ENCODE results near the gene GUK1. TPM values are rescaled to one million over a fixed set of nuclear protein-coding genes. Genes with fewer than 3 reads are reported as not detected.
"Not testable (repeated sequence)": the region's sequence is repeated elsewhere in the genome, so short reads cannot be mapped to it uniquely, and the experiment has no call there.

The GUK1 gene
- total RNA-seq, 3 donors from 2014 or later: 219 to 248 (median 242) TPM

- ATAC-seq (peak; percentile 87 to 89), DNase-seq (peak; percentile 99)
- peaks cover 45% of the 10 kb centered on the region for H3K4me1 Mint-ChIP-seq (ENCODE audit: low read depth)
- H3K27me3 Mint-ChIP-seq (ENCODE audit: low read depth): no peaks in the 10 kb centered on the region
- peaks cover 3% of the 10 kb centered on the region for H3K36me3 Mint-ChIP-seq (ENCODE audit: insufficient read depth)
- no peaks in the 10 kb centered on the region for H3K9me3 Mint-ChIP-seq
- peak within 1 kb of the TSS; percentile 83 for H3K4me3 Mint-ChIP-seq
Observed at GRCh38 chr1:228165372-228166169, 25.5 kb downstream of the GUK1 start, which contains the start of gene IBA57. TSS of gene IBA57 (plus strand) at chr1:228165804. CDS start at chr1:228165817, 13 bp downstream.

GRCh38 chr1:228166170-228166936, 26.3 kb downstream of the GUK1 start:
- ATAC-seq (peak; percentile 3), DNase-seq (peak; percentile 46)
- Mint-ChIP-seq H3K9me3 (no peaks in the 10 kb centered on the region), H3K4me3 (peak overlapping the region; percentile 78), H3K4me1 (ENCODE audit: low read depth) (peaks cover 46% of the 10 kb centered on the region), H3K36me3 (ENCODE audit: insufficient read depth) (peaks cover 3% of the 10 kb centered on the region), H3K27me3 (ENCODE audit: low read depth) (no peaks in the 10 kb centered on the region)

GRCh38 chr1:228168563-228169270, 28.6 kb downstream of the GUK1 start:
- H3K4me1 Mint-ChIP-seq (ENCODE audit: low read depth): peaks cover 38% of the 10 kb centered on the region
- DNase-seq (no peak), ATAC-seq (no peak)
- no peaks in the 10 kb centered on the region for H3K9me3 Mint-ChIP-seq
- H3K4me3 Mint-ChIP-seq: peak overlapping the region; percentile 35
- no peaks in the 10 kb centered on the region for H3K27me3 Mint-ChIP-seq (ENCODE audit: low read depth)
- peaks cover 3% of the 10 kb centered on the region for H3K36me3 Mint-ChIP-seq (ENCODE audit: insufficient read depth)

GRCh38 chr1:228169345-228169744, 29.3 kb downstream of the GUK1 start:
- Mint-ChIP-seq H3K27me3 (ENCODE audit: low read depth) (no peaks in the 10 kb centered on the region), H3K4me1 (ENCODE audit: low read depth) (peaks cover 32% of the 10 kb centered on the region), H3K36me3 (ENCODE audit: insufficient read depth) (peaks cover 3% of the 10 kb centered on the region), H3K9me3 (no peaks in the 10 kb centered on the region), H3K4me3 (no peak overlapping the region)
- no peak for ATAC-seq
- DNase-seq: no peak

GRCh38 chr1:228170666-228171065, 30.6 kb downstream of the GUK1 start:
- no peaks in the 10 kb centered on the region for H3K9me3 Mint-ChIP-seq
- H3K4me1 Mint-ChIP-seq (ENCODE audit: low read depth): peaks cover 24% of the 10 kb centered on the region
- DNase-seq (no peak), ATAC-seq (no peak)
- H3K27me3 Mint-ChIP-seq (ENCODE audit: low read depth): no peaks in the 10 kb centered on the region
- peaks cover 3% of the 10 kb centered on the region for H3K36me3 Mint-ChIP-seq (ENCODE audit: insufficient read depth)
- H3K4me3 Mint-ChIP-seq: no peak overlapping the region

- no peak overlapping the region for H3K4me3 Mint-ChIP-seq
- H3K4me1 Mint-ChIP-seq (ENCODE audit: low read depth): peaks cover 24% of the 10 kb centered on the region
- ATAC-seq: no peak
- H3K9me3 Mint-ChIP-seq: no peaks in the 10 kb centered on the region
- peaks cover 3% of the 10 kb centered on the region for H3K36me3 Mint-ChIP-seq (ENCODE audit: insufficient read depth)
- no peak for DNase-seq
- no peaks in the 10 kb centered on the region for H3K27me3 Mint-ChIP-seq (ENCODE audit: low read depth)
Observed at GRCh38 chr1:228171221-228171891, 31.3 kb downstream of the GUK1 start.

- H3K4me3 Mint-ChIP-seq: no peak overlapping the region
- DNase-seq (no peak), ATAC-seq (no peak)
- no peaks in the 10 kb centered on the region for H3K27me3 Mint-ChIP-seq (ENCODE audit: low read depth)
- no peaks in the 10 kb centered on the region for H3K9me3 Mint-ChIP-seq
- H3K4me1 Mint-ChIP-seq (ENCODE audit: low read depth): peaks cover 15% of the 10 kb centered on the region
- H3K36me3 Mint-ChIP-seq (ENCODE audit: insufficient read depth): peaks cover 5% of the 10 kb centered on the region
Observed at GRCh38 chr1:228172591-228173527, 32.8 kb downstream of the GUK1 start.

GRCh38 chr1:228173528-228174481, 33.7 kb downstream of the GUK1 start:
- peak; percentile 36 to 49 for ATAC-seq
- DNase-seq, H3K4me3 Mint-ChIP-seq: not testable (repeated sequence)

GRCh38 chr1:228174482-228175315, 34.6 kb downstream of the GUK1 start:
- Mint-ChIP-seq H3K4me1 (ENCODE audit: low read depth) (peaks cover 8% of the 10 kb centered on the region), H3K4me3 (no peak overlapping the region), H3K36me3 (ENCODE audit: insufficient read depth) (peaks cover 5% of the 10 kb centered on the region), H3K9me3 (no peaks in the 10 kb centered on the region), H3K27me3 (ENCODE audit: low read depth) (no peaks in the 10 kb centered on the region)
- DNase-seq (no peak), ATAC-seq (peak; percentile 35 to 51)

More at GRCh38 chr1:228173528-228174481, 33.7 kb downstream of the GUK1 start:
- peaks cover 10% of the 10 kb centered on the region for H3K4me1 Mint-ChIP-seq (ENCODE audit: low read depth)
- H3K27me3 Mint-ChIP-seq (ENCODE audit: low read depth); H3K36me3 Mint-ChIP-seq (ENCODE audit: insufficient read depth); H3K9me3 Mint-ChIP-seq: not testable (repeated sequence)

GRCh38 chr1:228175316-228176023, 35.4 kb downstream of the GUK1 start:
- Mint-ChIP-seq H3K4me3 (no peak overlapping the region), H3K36me3 (ENCODE audit: insufficient read depth) (peaks cover 5% of the 10 kb centered on the region), H3K9me3 (no peaks in the 10 kb centered on the region), H3K27me3 (ENCODE audit: low read depth) (no peaks in the 10 kb centered on the region), H3K4me1 (ENCODE audit: low read depth) (peaks cover 7% of the 10 kb centered on the region)
- DNase-seq (no peak), ATAC-seq (no peak)

- peaks cover 5% of the 10 kb centered on the region for H3K4me1 Mint-ChIP-seq (ENCODE audit: low read depth)
- H3K9me3 Mint-ChIP-seq: no peaks in the 10 kb centered on the region
- H3K36me3 Mint-ChIP-seq (ENCODE audit: insufficient read depth): peaks cover 5% of the 10 kb centered on the region
- ATAC-seq: no peak
- no peak overlapping the region for H3K4me3 Mint-ChIP-seq
- DNase-seq: no peak
- H3K27me3 Mint-ChIP-seq (ENCODE audit: low read depth): no peaks in the 10 kb centered on the region
Observed at GRCh38 chr1:228176024-228176395, 35.9 kb downstream of the GUK1 start.
